Right cardiac atrium (tissue), 5 donors: Measurements from ENCODE around the gene ITGA7. TPM values are rescaled to one million over a fixed set of nuclear protein-coding genes. Genes with fewer than 3 reads are reported as not detected.
"Not testable (repeated sequence)": the region's sequence is repeated elsewhere in the genome, so short reads cannot be mapped to it uniquely, and the experiment has no call there.

Experiments
- ATAC-seq, 2 donors: fragments of 200-7000 bp; cut with Tn5 transposase; one replicate each; pipeline versions ENCODE4 v1.8.0 to v1.9.1; 2020; ENCODE audit warnings: moderate library complexity in 2 of 2, mild to moderate bottlenecking in 1 of 2
- DNase-seq, 3 donors: peaks; one replicate each; pipeline ENCODE4 v3.0.0-alpha.2; 2020
- H3K27ac ChIP-seq: one replicate; pipeline ENCODE4 v1.5.1; 2013; ENCODE audit warnings: mild to moderate bottlenecking, low read length, control low read depth, moderate library complexity
- H3K27me3 ChIP-seq: one replicate; pipeline ENCODE4 v1.6.1; 2013; ENCODE audit not compliant: control insufficient read depth, insufficient read depth
- H3K4me1 ChIP-seq: one replicate; pipeline ENCODE4 v1.6.1; 2013; ENCODE audit warnings: low read length; ENCODE audit not compliant: control insufficient read depth, insufficient read depth
- H3K4me3 ChIP-seq: one replicate; pipeline ENCODE4 v1.5.1; 2013; ENCODE audit warnings: low read length, control low read depth
- H3K9me3 ChIP-seq: one replicate; pipeline ENCODE4 v1.6.1; 2013; ENCODE audit warnings: low read length; ENCODE audit not compliant: control insufficient read depth
- WGBS: extraction: QIAGEN DNeasy Blood & Tissue Kit; methylation state at CpG from one replicate; pipeline ENCODE4 v1.1.7; 2013; 5-methylcytosine and 5-hydroxymethylcytosine counted together
- intact Hi-C, 4 donors: fragments of 100-400 bp; cut with DNase I; formaldehyde crosslinking; loops; one replicate each; pipeline versions ENCODE4 v1.11.0 to v1.14.0; 2022 to 2023
- polyA plus RNA-seq: library from polyadenylated mRNA; stranded (reverse); fragments of 200-250 nt; gene quantifications from one replicate; pipeline ENCODE4 v1.2.3, GENCODE V29; 2013
- total RNA-seq, 4 donors: library from RNA; stranded (reverse); fragmentation: NEBNext Ultra II Directional; extraction: Animal tissue kit (Norgen Biotek cat#: 25700); gene quantifications; one replicate each; pipeline ENCODE4 v1.2.1, GENCODE V29; 2021
- donor health status: healthy with polysubstance abuse.
- donor health status: DM: no; HTN: yes; CAD: no.
- donor health status: DM: no; HTN: no; CAD: no.
- donor health status: DM: no; HTN: yes; CAD: no; lungs with severe emphysema.
- donor health status: DM: yes; HTN: yes; CAD: no.

Gene ITGA7
- total and polyA plus RNA-seq, 5 donors, result 288 to 674 (median 602) TPM

DNA sequence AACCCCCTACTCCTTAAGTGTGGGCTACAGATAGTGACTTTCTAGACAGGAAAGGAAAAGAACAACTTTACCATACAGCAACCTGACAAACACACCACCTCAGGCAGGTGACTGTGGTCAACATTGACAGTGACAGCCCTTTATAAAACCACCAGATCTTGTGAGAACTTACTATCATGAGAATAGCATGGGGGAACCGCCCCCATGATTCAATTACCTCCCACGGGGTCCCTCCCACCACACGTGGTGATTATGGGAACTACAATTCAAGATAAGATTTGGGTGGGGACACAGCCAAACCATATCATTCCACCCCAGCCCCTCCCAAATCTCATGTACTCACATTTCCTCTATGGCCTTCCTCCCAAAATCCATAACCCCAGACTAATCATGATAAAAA lies 54.7 kb downstream of the ITGA7 start:
- Histone ChIP-seq H3K4me1 (no peaks in the 10 kb centered on the region), H3K27me3 (no peaks in the 10 kb centered on the region), H3K9me3 (no peaks in the 10 kb centered on the region), H3K27ac (no peak overlapping the region), H3K4me3 (no peak overlapping the region)
- 57% methylated on average over 3 of the region's 3 CpGs for WGBS
- ATAC-seq, result no peak
- intact Hi-C loops, result no loop called here
- DNase-seq, result no peak

DNA sequence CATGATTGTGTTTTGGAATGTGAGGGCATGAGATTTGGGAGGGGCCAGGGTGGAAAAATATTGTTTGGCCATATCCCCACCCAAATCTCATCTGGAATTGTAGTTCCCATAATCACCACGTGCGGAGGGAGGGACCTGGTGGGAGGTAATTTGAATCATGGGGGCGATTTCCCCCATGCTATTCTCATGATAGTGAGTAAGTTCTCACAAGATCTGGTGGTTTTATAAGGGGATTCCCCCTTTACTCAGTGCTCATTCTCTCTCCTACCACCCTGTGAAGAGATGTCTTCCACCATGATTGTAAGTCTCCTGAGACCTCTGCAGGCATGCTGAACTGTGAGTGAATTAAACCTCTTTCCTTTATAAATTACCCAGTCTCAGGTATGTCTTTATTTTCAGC lies 55.4 kb downstream of the ITGA7 start:
- ATAC-seq, result no peak
- Histone ChIP-seq H3K4me3 (no peak overlapping the region), H3K27ac (no peak overlapping the region), H3K9me3 (no peaks in the 10 kb centered on the region), H3K27me3 (no peaks in the 10 kb centered on the region), H3K4me1 (no peaks in the 10 kb centered on the region)
- 83% methylated on average over 3 of the region's 3 CpGs for WGBS
- DNase-seq, result no peak
- intact Hi-C loops, result no loop called here

DNA sequence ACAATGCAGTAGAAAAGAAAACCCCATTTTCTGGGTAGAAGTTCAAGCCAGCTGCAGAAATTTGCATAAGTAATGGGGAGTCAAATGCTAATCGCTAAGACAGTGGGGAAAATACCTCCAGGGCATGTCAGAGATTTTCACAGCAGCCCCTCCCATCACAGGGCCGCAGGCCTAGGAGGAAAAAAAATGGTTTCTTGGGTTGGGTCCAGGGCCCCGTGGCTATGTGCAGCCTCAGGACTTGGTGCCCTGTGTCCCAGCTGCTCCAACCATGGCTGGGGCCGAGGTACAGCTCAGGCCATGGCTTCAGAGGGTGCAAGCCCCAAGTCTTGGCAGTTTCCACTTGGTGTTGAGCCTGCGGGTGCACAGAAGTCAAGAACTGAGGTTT lies 56.4 kb downstream of the ITGA7 start:
- intact Hi-C loops, result no loop called here
- Histone ChIP-seq H3K4me3 (no peak overlapping the region), H3K27ac (no peak overlapping the region), H3K4me1 (no peaks in the 10 kb centered on the region), H3K27me3 (no peaks in the 10 kb centered on the region), H3K9me3 (no peaks in the 10 kb centered on the region)
- DNase-seq (no peak), ATAC-seq (no peak)
- 62% methylated on average over 5 of the region's 5 CpGs for WGBS

DNA sequence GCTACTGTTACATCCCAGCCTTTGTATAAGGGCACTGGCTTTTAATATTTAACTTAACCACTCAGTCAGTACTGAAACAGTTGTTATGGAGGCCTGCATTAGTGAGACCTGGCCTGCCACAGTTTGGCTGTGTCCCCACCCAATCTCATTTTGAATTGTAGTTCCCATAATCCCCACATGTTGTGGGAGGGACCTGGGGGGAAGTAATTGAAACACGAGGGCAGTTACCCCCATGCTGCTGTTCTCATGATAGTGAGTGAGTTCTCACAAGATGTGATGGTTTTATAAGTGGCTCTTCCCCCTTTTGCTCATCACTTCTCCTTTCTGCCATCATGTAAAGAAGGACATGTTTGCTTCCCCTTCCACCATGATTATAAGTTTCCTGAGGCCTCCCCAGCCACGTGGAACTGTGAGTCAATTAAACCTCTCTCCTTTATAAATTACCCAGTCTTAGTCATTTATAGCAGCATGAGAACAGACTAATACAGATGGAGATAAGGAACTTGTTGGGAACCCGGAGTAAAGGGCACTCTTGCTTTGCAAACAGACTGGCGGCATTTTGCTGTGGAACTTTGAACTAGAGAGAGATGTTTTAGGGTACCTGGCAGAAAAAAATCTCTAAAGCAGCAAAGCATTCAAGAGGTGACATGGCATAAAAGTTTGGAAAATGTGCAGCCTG lies 56.9 kb downstream of the ITGA7 start:
- ATAC-seq, H3K9me3 ChIP-seq, H3K4me3 ChIP-seq, H3K4me1 ChIP-seq, H3K27ac ChIP-seq, DNase-seq, H3K27me3 ChIP-seq, intact Hi-C loops: not testable (repeated sequence)
- 55% methylated on average over 4 of the region's 4 CpGs for WGBS

DNA sequence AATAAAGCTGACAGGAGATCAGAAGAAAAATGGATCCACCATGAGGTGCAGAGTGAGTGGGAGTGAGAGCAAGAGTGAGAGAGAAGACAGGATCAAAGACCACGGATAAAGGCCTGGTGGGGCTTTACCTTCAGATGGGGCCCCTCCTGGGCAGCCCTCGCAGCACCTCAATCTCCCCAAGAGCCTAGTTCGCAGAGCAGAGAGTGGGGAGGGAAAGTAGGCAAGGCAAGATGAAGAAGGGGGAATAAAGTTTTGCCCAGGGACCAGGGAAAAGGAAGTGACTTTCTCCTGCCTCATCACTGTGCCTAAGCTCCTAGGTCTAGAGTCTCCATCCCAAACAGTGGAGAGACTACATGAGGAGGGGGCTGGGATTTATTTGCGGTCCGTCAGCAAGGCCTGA lies 60.7 kb downstream of the ITGA7 start:
- Histone ChIP-seq H3K4me1 (no peaks in the 10 kb centered on the region), H3K4me3 (no peak overlapping the region), H3K27ac (peak overlapping the region; percentile 57), H3K27me3 (no peaks in the 10 kb centered on the region), H3K9me3 (no peaks in the 10 kb centered on the region)
- intact Hi-C loops, result no loop called here
- 94% methylated on average over 5 of the region's 5 CpGs for WGBS
- DNase-seq (no peak), ATAC-seq (no peak)

DNA sequence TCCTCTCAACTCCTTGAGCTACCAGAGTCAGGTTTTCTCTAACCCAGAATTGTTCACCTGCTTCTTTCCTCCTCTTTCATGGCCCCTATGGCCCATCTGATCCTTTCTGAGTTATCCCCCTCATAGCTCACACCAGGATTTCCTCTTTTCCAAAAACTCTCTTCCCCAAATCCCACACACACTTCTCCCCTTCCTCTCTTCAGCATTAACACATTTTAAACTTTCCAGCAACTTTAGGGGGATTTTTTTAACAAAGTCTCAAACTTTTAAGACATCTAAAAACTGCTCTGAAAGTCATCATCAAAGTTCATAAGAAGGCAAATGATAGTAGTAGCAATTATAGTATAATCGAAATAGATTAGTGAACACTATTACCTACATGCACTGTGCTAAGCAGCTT lies 63.1 kb downstream of the ITGA7 start:
- no peaks in the 10 kb centered on the region for H3K27me3 ChIP-seq
- no peaks in the 10 kb centered on the region for H3K9me3 ChIP-seq
- 91% methylated on average over 1 of the region's 1 CpG for WGBS
- H3K4me1 ChIP-seq, result peaks cover 2% of the 10 kb centered on the region
- H3K27ac ChIP-seq, result no peak overlapping the region
- DNase-seq, result no peak
- H3K4me3 ChIP-seq, result no peak overlapping the region
- no peak for ATAC-seq
- intact Hi-C loops, result no loop called here

DNA sequence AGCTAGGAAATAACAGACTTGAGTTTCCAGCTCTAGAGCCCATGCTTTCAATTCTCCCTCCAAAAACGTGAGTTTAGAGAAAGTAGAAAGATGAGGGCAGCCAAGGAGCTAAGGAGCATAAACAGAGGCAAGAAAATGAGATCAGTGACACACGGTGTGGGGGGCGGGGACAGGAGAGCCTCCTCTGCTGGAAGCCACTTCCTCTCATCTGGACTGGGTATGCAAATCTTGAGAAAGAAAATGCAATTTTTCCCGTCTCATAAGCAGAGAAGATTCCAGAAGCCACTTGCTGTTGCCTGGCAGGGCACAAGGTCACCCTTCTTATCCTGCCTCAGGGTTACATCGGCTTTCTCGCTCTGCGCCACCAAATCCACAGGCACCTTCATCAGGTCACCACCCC lies 65.0 kb downstream of the ITGA7 start:
- no peaks in the 10 kb centered on the region for H3K9me3 ChIP-seq
- H3K27ac ChIP-seq, result no peak overlapping the region
- intact Hi-C loops, result no loop called here
- H3K4me3 ChIP-seq, result no peak overlapping the region
- DNase-seq (no peak), ATAC-seq (no peak)
- H3K4me1 ChIP-seq, result peaks cover 4% of the 10 kb centered on the region
- H3K27me3 ChIP-seq, result no peaks in the 10 kb centered on the region
- 68% methylated on average over 7 of the region's 7 CpGs for WGBS

DNA sequence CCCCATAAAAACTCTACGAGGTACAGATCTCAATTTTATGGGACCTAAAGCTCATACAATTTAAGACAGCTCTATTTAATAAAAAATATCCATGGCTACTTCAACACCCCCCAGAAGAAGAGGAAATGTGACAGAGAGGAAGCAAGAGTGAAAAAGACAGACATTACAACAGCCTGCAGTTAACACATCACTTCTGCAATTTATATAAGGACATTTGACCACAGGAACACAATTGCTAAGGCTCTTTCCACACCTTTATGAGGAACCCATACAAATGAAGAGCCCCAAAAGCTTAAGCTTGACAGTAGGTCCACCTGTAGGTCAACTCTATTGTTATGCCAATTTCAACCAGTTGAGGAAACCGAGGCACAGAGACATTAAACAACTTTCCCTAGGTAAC lies 65.4 kb downstream of the ITGA7 start:
- 80% methylated on average over 2 of the region's 2 CpGs for WGBS
- no peaks in the 10 kb centered on the region for H3K27me3 ChIP-seq
- H3K4me3 ChIP-seq, result no peak overlapping the region
- H3K9me3 ChIP-seq, result no peaks in the 10 kb centered on the region
- no peak overlapping the region for H3K27ac ChIP-seq
- H3K4me1 ChIP-seq, result peaks cover 4% of the 10 kb centered on the region
- intact Hi-C loops, result no loop called here
- DNase-seq (no peak), ATAC-seq (no peak)

DNA sequence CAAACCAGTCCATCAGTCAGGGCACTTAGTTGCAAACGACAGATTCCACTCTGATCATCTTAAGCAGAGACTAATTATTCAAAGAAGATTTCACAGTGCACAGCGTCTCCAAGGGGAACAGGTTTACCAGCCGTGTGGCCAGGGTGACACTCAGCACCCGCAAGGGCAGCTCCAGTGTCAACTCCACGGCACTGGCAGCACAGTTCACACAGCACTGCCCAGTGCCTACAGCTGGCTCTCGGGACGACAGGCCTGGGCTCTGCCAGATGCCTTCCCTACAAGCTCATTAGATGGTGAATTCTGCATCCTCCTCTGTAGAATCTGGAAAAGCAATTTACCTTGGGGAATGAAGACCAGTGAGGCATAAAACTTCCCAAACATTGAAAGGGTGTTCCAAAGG lies 66.1 kb downstream of the ITGA7 start:
- peak in 1 of 2 donors; percentile 23 for ATAC-seq
- H3K4me1 ChIP-seq, result peaks cover 4% of the 10 kb centered on the region
- DNase-seq, result no peak
- H3K9me3 ChIP-seq, result no peaks in the 10 kb centered on the region
- 60% methylated on average over 7 of the region's 7 CpGs for WGBS
- intact Hi-C loops, result no loop called here
- peak overlapping the region; percentile 26 for H3K27ac ChIP-seq
- no peaks in the 10 kb centered on the region for H3K27me3 ChIP-seq
- H3K4me3 ChIP-seq, result no peak overlapping the region

DNA sequence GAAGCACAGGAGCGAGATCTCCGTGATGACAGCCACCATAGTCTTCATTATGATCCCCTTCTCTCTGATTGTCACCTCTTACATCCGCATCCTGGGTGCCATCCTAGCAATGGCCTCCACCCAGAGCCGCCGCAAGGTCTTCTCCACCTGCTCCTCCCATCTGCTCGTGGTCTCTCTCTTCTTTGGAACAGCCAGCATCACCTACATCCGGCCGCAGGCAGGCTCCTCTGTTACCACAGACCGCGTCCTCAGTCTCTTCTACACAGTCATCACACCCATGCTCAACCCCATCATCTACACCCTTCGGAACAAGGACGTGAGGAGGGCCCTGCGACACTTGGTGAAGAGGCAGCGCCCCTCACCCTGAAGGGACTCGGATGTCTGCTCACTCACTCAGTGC lies 70.2 kb downstream of the ITGA7 start:
- WGBS, result 91% methylated on average over 15 of the region's 15 CpGs
- ATAC-seq (no peak), DNase-seq (no peak)
- Histone ChIP-seq H3K27ac (peak overlapping the region; percentile 92), H3K4me1 (peaks cover 4% of the 10 kb centered on the region), H3K9me3 (no peaks in the 10 kb centered on the region), H3K27me3 (no peaks in the 10 kb centered on the region), H3K4me3 (no peak overlapping the region)
- intact Hi-C loops, result no loop called here

DNA sequence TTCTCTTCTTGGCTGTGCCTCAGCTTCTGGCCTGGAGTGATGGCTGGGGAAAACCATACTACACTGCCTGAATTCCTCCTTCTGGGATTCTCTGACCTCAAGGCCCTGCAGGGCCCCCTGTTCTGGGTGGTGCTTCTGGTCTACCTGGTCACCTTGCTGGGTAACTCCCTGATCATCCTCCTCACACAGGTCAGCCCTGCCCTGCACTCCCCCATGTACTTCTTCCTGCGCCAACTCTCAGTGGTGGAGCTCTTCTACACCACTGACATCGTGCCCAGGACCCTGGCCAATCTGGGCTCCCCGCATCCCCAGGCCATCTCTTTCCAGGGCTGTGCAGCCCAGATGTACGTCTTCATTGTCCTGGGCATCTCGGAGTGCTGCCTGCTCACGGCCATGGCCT lies 70.9 kb downstream of the ITGA7 start, which contains the start of gene OR10P1:
Gene OR10P1, plus strand, starts transcription at position 40 of the 400 bp plus-strand sequence. Its CDS starts 0 bp downstream, at position 40.
- Histone ChIP-seq H3K27me3 (no peaks in the 10 kb centered on the region), H3K9me3 (no peaks in the 10 kb centered on the region), H3K4me3 (no peak within 1 kb of the TSS), H3K4me1 (peaks cover 4% of the 10 kb centered on the region), H3K27ac (peak within 1 kb of the TSS; percentile 92)
- WGBS, result 87% methylated on average over 6 of the region's 6 CpGs
- DNase-seq, result no peak
- intact Hi-C loops, result no loop called here
- ATAC-seq, result no peak

DNA sequence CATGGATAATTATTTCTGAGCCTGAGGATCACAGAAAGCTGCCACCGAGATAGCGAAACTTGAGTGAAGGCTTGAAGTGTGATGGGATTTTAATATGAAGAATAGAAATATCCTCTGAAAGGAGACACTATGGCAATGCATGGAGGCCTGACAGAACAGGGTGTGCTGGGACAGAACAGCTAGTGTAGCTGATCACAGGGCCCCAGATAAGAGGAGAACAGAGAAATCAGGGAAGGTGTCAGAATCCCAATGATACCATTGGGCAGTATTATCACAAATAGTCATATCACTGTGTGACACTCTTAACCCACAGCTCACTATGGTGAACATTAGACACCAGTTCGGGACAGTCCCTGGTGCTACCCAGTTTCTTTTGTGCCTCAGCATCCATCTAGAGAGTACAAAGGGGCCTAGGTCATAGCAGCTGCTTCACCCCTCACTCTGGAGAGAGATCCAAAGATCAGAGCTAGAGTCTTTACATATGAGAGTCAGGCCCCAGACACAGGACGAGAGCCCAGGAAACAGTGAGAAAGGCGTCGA lies 71.5 kb downstream of the ITGA7 start:
- DNase-seq, result no peak
- H3K27ac ChIP-seq, result peak overlapping the region; percentile 92

More for the DNA sequence above, 71.5 kb downstream of the ITGA7 start:
- Histone ChIP-seq H3K4me1 (peaks cover 3% of the 10 kb centered on the region), H3K9me3 (no peaks in the 10 kb centered on the region), H3K27me3 (no peaks in the 10 kb centered on the region), H3K4me3 (no peak overlapping the region)
- ATAC-seq, result peak; percentile 80 to 81
- 60% methylated on average over 6 of the region's 6 CpGs for WGBS
- intact Hi-C loops, result no loop called here
